DOHH2 (cell line): ENCODE measurements around the gene PC.

Experiments used
- H3F3A ChIP-seq: fragments of 200-600 bp; sonication (generic), shearing (Covaris generic); 2 replicates; pipeline ENCODE4 v1.6.0; 2016; ENCODE audit warnings: antibody characterized with exemption, mild to moderate bottlenecking; ENCODE audit not compliant: control insufficient read depth, insufficient read depth
- H3K27ac ChIP-seq: fragments of 200-600 bp; sonication (generic); 2 replicates; pipeline ENCODE4 v1.5.1; 2014; ENCODE audit warnings: low read depth, mild to moderate bottlenecking, low read length, moderate library complexity
- H3K27me3 ChIP-seq: fragments of 200-600 bp; sonication (generic); 2 replicates; pipeline ENCODE4 v1.6.1; 2014; ENCODE audit warnings: mild to moderate bottlenecking, low read length, mixed read lengths; ENCODE audit not compliant: control insufficient read depth
- H3K36me3 ChIP-seq: fragments of 200-600 bp; sonication (generic); 2 replicates; pipeline ENCODE4 v1.6.1; 2014; ENCODE audit warnings: mild to moderate bottlenecking, low read length, moderate library complexity, mixed read lengths; ENCODE audit not compliant: control insufficient read depth
- H3K4me1 ChIP-seq: fragments of 200-600 bp; sonication (generic); 2 replicates; pipeline ENCODE4 v1.6.1; 2014; ENCODE audit warnings: mild to moderate bottlenecking, low read length, mixed read lengths; ENCODE audit not compliant: control insufficient read depth
- H3K4me2 ChIP-seq: fragments of 200-600 bp; sonication (generic); 2 replicates; pipeline ENCODE4 v1.6.0; 2014; ENCODE audit warnings: mild to moderate bottlenecking, low read length, moderate library complexity
- H3K4me3 ChIP-seq: fragments of 200-600 bp; sonication (generic); 2 replicates; pipeline ENCODE4 v1.5.1; 2014; ENCODE audit warnings: mild to moderate bottlenecking, low read length, mixed read lengths
- H3K79me2 ChIP-seq: fragments of 200-600 bp; sonication (generic); 2 replicates; pipeline ENCODE4 v1.6.1; 2014; ENCODE audit warnings: mild to moderate bottlenecking, low read length, mixed read lengths; ENCODE audit not compliant: control insufficient read depth
- H3K9me2 ChIP-seq: fragments of 200-600 bp; sonication (generic); replicated peaks from 2 replicates; pipeline ENCODE4 v1.6.1; 2014; ENCODE audit warnings: mild to moderate bottlenecking, low read length, mixed read lengths; ENCODE audit not compliant: control insufficient read depth
- H3K9me3 ChIP-seq: fragments of 200-600 bp; sonication (generic); 2 replicates; pipeline ENCODE4 v1.6.1; 2014; ENCODE audit warnings: antibody characterized with exemption, low read length, mixed read lengths; ENCODE audit not compliant: control insufficient read depth, insufficient read depth
- H4K20me1 ChIP-seq: fragments of 200-600 bp; sonication (generic); 2 replicates; pipeline ENCODE4 v1.6.0; 2014; ENCODE audit warnings: low read depth, mild to moderate bottlenecking, antibody characterized with exemption, low read length, moderate library complexity; ENCODE audit not compliant: control insufficient read depth, insufficient read depth
- CTCF ChIP-seq: fragments of 200-600 bp; sonication (generic); IDR thresholded peaks from one replicate; pipeline ENCODE4 v1.5.1; 2014; ENCODE audit warnings: antibody characterized with exemption, mild to moderate bottlenecking, low read depth, low read length; ENCODE audit not compliant: poor library complexity, severe bottlenecking
- EZH2phosphoT487 ChIP-seq: fragments of 200-600 bp; sonication (generic); IDR thresholded peaks from 2 replicates; pipeline ENCODE4 v1.6.1; 2017; ENCODE audit warnings: borderline replicate concordance, mild to moderate bottlenecking, antibody characterized with exemption, low read length, moderate library complexity, mixed read lengths

Gene PC

GRCh38 chr11:66974724-66975404, 16.7 kb upstream of the PC start, which contains the start of gene C11orf86:
C11orf86 (plus strand) TSS chr11:66975304; CDS start chr11:66975363, 59 bp downstream.
- Histone ChIP-seq H3K36me3 (no peaks in the 10 kb centered on the region), H3K27me3 (peaks cover 10% of the 10 kb centered on the region; the same call in 1 of the 2 replicates), H3K27ac (no peak within 1 kb of the TSS), H3F3A (no peaks in the 10 kb centered on the region), H3K9me2 (no peaks in the 10 kb centered on the region), H3K4me3 (no peak within 1 kb of the TSS), H4K20me1 (no peaks in the 10 kb centered on the region), H3K79me2 (no peaks in the 10 kb centered on the region), H3K4me2 (no peak within 1 kb of the TSS), H3K4me1 (no peaks in the 10 kb centered on the region), H3K9me3 (no peaks in the 10 kb centered on the region)
- TF ChIP-seq CTCF = no peak
- TF ChIP-seq EZH2phosphoT487 = no peak

GRCh38 chr11:66973956-66974580, 15.9 kb upstream of the PC start:
- no peaks in the 10 kb centered on the region for H3K9me3 ChIP-seq
- H3K4me2 ChIP-seq = no peak overlapping the region
- no peak overlapping the region for H3K4me3 ChIP-seq
- no peaks in the 10 kb centered on the region for H3K79me2 ChIP-seq
- no peaks in the 10 kb centered on the region for H3K9me2 ChIP-seq
- peaks cover 10% of the 10 kb centered on the region; the same call in 1 of the 2 replicates for H3K27me3 ChIP-seq
- no peak overlapping the region for H3K27ac ChIP-seq
- TF ChIP-seq EZH2phosphoT487 = no peak
- TF ChIP-seq CTCF = no peak
- H4K20me1 ChIP-seq = no peaks in the 10 kb centered on the region
- no peaks in the 10 kb centered on the region for H3K36me3 ChIP-seq
- H3F3A ChIP-seq = no peaks in the 10 kb centered on the region
- no peaks in the 10 kb centered on the region for H3K4me1 ChIP-seq

- Histone ChIP-seq H4K20me1 (no peaks in the 10 kb centered on the region), H3K9me3 (no peaks in the 10 kb centered on the region), H3F3A (no peaks in the 10 kb centered on the region), H3K27me3 (peaks cover 10% of the 10 kb centered on the region; the same call in 1 of the 2 replicates), H3K4me3 (no peak overlapping the region), H3K79me2 (no peaks in the 10 kb centered on the region), H3K36me3 (no peaks in the 10 kb centered on the region), H3K4me2 (no peak overlapping the region), H3K9me2 (no peaks in the 10 kb centered on the region), H3K27ac (no peak overlapping the region), H3K4me1 (no peaks in the 10 kb centered on the region)
- TF ChIP-seq EZH2phosphoT487 (no peak), CTCF (no peak)
These were observed 13.3 kb upstream of the PC start for GRCh38 chr11:66971488-66971887.
